ENCODE results near the gene DYNC1H1.

Gene DYNC1H1

DNA sequence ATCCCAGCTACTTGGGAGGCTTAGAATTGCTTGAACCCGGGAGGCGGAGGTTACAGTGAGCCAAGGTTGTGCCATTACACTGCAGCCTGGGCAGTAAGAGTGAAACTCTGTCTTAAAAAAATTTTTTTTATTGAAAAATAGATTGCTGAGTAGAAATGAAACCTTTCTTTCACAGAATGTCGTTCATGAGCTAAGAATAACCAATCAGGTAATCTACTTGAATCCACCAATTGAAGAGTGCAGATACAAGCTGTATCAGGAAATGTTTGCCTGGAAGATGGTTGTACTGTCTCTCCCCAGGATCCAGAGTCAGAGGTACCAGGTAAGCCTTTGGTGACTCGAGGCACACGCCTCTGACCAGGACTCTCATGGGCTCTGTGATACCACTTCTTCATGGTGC is 27.0 kb downstream of the DYNC1H1 start:
- Histone ChIP-seq H3K79me2 (ENCODE audit: insufficient read depth, low read depth) (no peaks in the 10 kb centered on the region), H3K27me3 (ENCODE audit: insufficient read depth, low read depth) (no peaks in the 10 kb centered on the region), H3K4me3 (IDR thresholded peaks at IDR 0.05; ENCODE audit: insufficient read depth, low read depth, low read length) (no peak overlapping the region), H3K4me1 (ENCODE audit: low read depth, poor library complexity, severe bottlenecking) (no peaks in the 10 kb centered on the region), H4K20me1 (ENCODE audit: insufficient read depth) (no peaks in the 10 kb centered on the region), H3K27ac (no peak overlapping the region), H3K9ac (no peak overlapping the region), H3K36me3 (ENCODE audit: insufficient read depth) (peaks cover 10% of the 10 kb centered on the region), H3K4me2 (no peak overlapping the region), H2AFZ (ENCODE audit: low read depth) (no peak overlapping the region)
- TF ChIP-seq, protein P1, sequence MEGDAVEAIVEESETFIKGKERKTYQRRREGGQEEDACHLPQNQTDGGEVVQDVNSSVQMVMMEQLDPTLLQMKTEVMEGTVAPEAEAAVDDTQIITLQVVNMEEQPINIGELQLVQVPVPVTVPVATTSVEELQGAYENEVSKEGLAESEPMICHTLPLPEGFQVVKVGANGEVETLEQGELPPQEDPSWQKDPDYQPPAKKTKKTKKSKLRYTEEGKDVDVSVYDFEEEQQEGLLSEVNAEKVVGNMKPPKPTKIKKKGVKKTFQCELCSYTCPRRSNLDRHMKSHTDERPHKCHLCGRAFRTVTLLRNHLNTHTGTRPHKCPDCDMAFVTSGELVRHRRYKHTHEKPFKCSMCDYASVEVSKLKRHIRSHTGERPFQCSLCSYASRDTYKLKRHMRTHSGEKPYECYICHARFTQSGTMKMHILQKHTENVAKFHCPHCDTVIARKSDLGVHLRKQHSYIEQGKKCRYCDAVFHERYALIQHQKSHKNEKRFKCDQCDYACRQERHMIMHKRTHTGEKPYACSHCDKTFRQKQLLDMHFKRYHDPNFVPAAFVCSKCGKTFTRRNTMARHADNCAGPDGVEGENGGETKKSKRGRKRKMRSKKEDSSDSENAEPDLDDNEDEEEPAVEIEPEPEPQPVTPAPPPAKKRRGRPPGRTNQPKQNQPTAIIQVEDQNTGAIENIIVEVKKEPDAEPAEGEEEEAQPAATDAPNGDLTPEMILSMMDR (conservative IDR thresholded peaks at IDR 0.05; ENCODE audit: low read depth, low read length): no peak

DNA sequence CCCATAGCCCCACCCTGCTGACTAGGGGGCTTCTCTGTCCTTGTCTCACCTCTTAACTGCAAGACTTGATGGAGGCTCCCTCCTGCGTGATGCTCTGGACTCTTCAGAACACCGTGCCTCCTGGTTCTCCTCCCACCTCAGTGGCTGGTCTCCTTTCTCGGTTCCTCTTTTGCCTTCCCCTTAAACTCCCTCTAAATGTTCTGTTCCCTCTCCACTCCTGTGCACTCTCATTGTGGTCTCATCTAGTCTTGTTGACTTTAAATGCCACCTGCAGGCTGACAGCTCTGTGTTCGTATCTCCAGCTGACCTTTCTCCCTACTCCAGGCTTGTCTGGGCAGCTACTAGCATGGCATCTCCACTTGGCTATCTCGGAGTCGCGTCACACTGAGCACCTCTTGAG is 28.3 kb downstream of the DYNC1H1 start:
- TF ChIP-seq, protein P1 (conservative IDR thresholded peaks at IDR 0.05; ENCODE audit: low read depth, low read length): no peak
- Histone ChIP-seq H3K27ac (no peak overlapping the region), H3K9ac (no peak overlapping the region)

DNA sequence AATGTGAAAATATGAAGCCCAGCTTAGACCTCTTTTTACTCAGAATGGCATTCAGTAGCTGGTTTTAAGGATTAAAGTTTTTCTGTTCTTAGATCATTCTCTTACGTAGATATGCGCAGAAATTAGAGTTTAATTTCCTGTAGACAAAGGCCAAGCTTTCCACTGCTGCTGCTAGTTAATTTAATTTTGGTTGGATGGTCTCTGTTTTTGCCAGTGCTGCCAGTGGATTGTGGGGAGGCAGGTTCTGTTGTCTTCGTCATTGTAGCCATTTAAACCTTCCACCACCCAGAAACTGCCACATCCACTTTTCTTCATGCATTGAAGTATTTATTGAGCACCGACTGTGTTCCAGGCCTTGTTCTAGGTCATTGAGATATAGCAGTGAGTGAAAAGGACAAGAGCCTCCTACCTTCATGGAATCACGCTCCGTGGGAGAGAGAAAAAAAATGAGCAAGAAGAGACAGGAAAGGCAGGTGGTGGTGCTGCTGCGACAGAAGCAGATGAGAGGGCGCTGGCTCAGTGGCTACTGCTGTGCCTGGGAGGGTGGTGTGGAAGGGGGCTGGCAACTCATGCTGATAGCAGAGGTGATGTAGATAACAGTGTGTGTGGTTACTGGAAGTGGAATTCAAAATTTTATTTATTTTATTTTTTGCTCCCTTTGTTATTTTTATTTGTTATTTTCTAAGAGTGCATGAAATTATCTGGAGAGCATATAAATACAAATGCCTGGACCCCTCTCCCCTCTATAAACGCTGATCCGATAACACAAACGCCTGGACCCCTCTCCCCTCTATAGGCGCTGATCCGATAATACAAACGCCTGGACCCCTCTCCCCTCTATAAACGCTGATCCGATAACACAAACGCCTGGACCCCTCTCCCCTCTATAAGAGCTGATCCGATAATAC is 33.3 kb downstream of the DYNC1H1 start:
- H4K20me1 ChIP-seq (ENCODE audit: insufficient read depth): no peaks in the 10 kb centered on the region
- no peak overlapping the region for H2AFZ ChIP-seq (ENCODE audit: low read depth)
- 0 out of 2 replicates have a peak, but pooled peaks cover 4% of the 10 kb centered on the region for H3K79me2 ChIP-seq (ENCODE audit: insufficient read depth, low read depth)
- no peak overlapping the region for H3K4me2 ChIP-seq
- H3K27ac ChIP-seq: no peak overlapping the region
- no peak overlapping the region for H3K9ac ChIP-seq
- TF ChIP-seq, protein P1 (conservative IDR thresholded peaks at IDR 0.05; ENCODE audit: low read depth, low read length): no peak
- H3K4me3 ChIP-seq (IDR thresholded peaks at IDR 0.05; ENCODE audit: insufficient read depth, low read depth, low read length): no peak overlapping the region
- no peaks in the 10 kb centered on the region for H3K4me1 ChIP-seq (ENCODE audit: low read depth, poor library complexity, severe bottlenecking)
- no peaks in the 10 kb centered on the region for H3K27me3 ChIP-seq (ENCODE audit: insufficient read depth, low read depth)
- peaks cover 7% of the 10 kb centered on the region; the same call in 1 of the 2 replicates for H3K36me3 ChIP-seq (ENCODE audit: insufficient read depth)

More for the DNA sequence above, 28.3 kb downstream of the DYNC1H1 start:
- Histone ChIP-seq H3K4me2 (no peak overlapping the region), H3K4me1 (ENCODE audit: low read depth, poor library complexity, severe bottlenecking) (no peaks in the 10 kb centered on the region), H3K4me3 (IDR thresholded peaks at IDR 0.05; ENCODE audit: insufficient read depth, low read depth, low read length) (no peak overlapping the region), H3K79me2 (ENCODE audit: insufficient read depth, low read depth) (no peaks in the 10 kb centered on the region), H3K27me3 (ENCODE audit: insufficient read depth, low read depth) (no peaks in the 10 kb centered on the region), H3K36me3 (ENCODE audit: insufficient read depth) (peaks cover 7% of the 10 kb centered on the region; the same call in 1 of the 2 replicates), H2AFZ (ENCODE audit: low read depth) (no peak overlapping the region), H4K20me1 (ENCODE audit: insufficient read depth) (no peaks in the 10 kb centered on the region)

DNA sequence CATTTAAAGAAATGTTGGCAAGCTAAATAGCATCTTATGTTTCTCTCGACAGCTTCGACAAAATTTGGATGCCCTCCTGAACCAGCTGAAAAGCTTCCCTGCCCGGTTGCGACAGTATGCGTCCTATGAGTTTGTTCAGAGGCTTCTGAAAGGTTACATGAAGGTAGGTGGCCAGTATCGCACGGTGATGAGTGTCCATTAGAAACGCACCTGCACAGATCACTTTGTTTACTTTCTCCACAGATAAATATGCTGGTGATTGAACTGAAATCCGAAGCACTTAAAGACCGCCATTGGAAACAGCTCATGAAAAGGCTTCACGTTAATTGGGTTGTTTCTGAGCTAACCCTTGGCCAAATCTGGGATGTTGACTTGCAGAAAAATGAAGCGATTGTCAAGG is 36.5 kb downstream of the DYNC1H1 start:
- TF ChIP-seq, protein P1 (conservative IDR thresholded peaks at IDR 0.05; ENCODE audit: low read depth, low read length): no peak
- Histone ChIP-seq H2AFZ (ENCODE audit: low read depth) (no peak overlapping the region), H3K36me3 (ENCODE audit: insufficient read depth) (peaks cover 7% of the 10 kb centered on the region; the same call in 1 of the 2 replicates), H3K4me3 (IDR thresholded peaks at IDR 0.05; ENCODE audit: insufficient read depth, low read depth, low read length) (no peak overlapping the region), H3K27ac (no peak overlapping the region), H3K27me3 (ENCODE audit: insufficient read depth, low read depth) (no peaks in the 10 kb centered on the region), H3K4me1 (ENCODE audit: low read depth, poor library complexity, severe bottlenecking) (no peaks in the 10 kb centered on the region), H3K79me2 (ENCODE audit: insufficient read depth, low read depth) (0 out of 2 replicates have a peak, but pooled peaks cover 4% of the 10 kb centered on the region), H3K9ac (no peak overlapping the region), H3K4me2 (no peak overlapping the region), H4K20me1 (ENCODE audit: insufficient read depth) (no peaks in the 10 kb centered on the region)

Measured in KMS-11 (cell line).